BLaER1 (cell line): Measurements from ENCODE around the gene RIOK2.

Experiments
- H3K27ac ChIP-seq: shearing (Covaris generic); formaldehyde crosslinking; 2 replicates; pipeline ENCODE4 v1.8.1; 2022
- H3K27me3 ChIP-seq: shearing (Covaris generic); formaldehyde crosslinking; 2 replicates; pipeline ENCODE4 v1.8.1; 2022
- H3K36me3 ChIP-seq: shearing (Covaris generic); formaldehyde crosslinking; 2 replicates; pipeline ENCODE4 v1.8.1; 2022
- H3K4me1 ChIP-seq: shearing (Covaris generic); formaldehyde crosslinking; 2 replicates; pipeline ENCODE4 v1.8.1; 2022
- H3K4me2 ChIP-seq: shearing (Covaris generic); formaldehyde crosslinking; 2 replicates; pipeline ENCODE4 v1.8.1; 2022
- H3K4me3 ChIP-seq: shearing (Covaris generic); formaldehyde crosslinking; 2 replicates; pipeline ENCODE4 v1.8.1; 2022
- H3K9ac ChIP-seq: shearing (Covaris generic); formaldehyde crosslinking; 2 replicates; pipeline ENCODE4 v1.8.1; 2022
- H3K9me3 ChIP-seq: shearing (Covaris generic); formaldehyde crosslinking; 2 replicates; pipeline ENCODE4 v1.8.1; 2022
- H4K20me1 ChIP-seq: shearing (Covaris generic); formaldehyde crosslinking; 2 replicates; pipeline ENCODE4 v1.8.1; 2022
- Cebpa-rat ChIP-seq: shearing (Covaris generic); IDR thresholded peaks from 2 replicates; pipeline ENCODE4 v1.8.1; 2022

Gene RIOK2

DNA sequence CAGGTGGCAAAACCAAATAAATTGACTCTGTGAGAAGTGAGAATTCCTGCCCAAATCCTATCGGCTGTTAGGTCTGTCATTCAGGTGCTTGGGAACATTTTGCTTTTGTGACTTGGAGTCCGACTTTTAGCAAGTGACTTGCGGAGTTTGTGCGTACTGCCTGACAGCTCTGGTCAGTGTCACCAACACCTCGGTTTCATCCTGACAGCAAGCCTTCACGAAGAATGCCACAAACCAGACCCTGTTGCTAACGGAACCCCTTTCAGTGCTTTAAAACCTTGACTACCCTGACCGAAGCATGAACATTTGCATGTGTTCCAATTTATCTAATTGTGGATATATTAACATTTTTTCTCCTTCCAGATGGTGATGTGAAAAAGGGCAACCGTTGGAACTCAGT is 67.1 kb downstream of the RIOK2 start:
- Histone ChIP-seq H3K4me2 (no peak overlapping the region), H3K9me3 (no peaks in the 10 kb centered on the region), H3K27me3 (no peaks in the 10 kb centered on the region), H3K4me3 (no peak overlapping the region), H3K36me3 (no peaks in the 10 kb centered on the region), H3K27ac (no peak overlapping the region), H3K9ac (no peak overlapping the region), H3K4me1 (peaks cover 39% of the 10 kb centered on the region), H4K20me1 (no peaks in the 10 kb centered on the region)
- no peak for TF ChIP-seq Cebpa-rat

DNA sequence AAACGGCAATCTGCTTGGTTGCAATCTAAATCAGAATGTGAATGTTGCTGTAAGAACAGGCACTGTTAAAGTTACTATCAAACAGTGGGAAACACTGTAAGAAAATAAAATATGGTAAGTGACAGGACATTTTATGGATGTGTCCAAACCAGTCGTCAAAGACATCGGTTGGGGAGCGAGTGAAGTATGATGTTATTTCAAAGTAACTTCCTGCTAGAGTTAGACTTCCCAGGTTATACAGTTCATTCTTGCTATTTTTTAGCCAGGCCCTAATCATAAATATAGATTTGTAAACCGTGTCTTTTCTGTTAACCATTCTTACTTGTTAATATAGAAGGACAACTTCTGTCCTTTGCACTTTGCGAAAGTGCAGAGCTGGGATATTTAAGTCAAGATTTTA is 70.8 kb downstream of the RIOK2 start:
- Histone ChIP-seq H3K27ac (no peak overlapping the region), H4K20me1 (no peaks in the 10 kb centered on the region), H3K9ac (no peak overlapping the region), H3K4me1 (peaks cover 17% of the 10 kb centered on the region), H3K27me3 (no peaks in the 10 kb centered on the region), H3K4me3 (no peak overlapping the region), H3K36me3 (no peaks in the 10 kb centered on the region), H3K9me3 (no peaks in the 10 kb centered on the region), H3K4me2 (peak overlapping the region; percentile 38)
- TF ChIP-seq Cebpa-rat = no peak

DNA sequence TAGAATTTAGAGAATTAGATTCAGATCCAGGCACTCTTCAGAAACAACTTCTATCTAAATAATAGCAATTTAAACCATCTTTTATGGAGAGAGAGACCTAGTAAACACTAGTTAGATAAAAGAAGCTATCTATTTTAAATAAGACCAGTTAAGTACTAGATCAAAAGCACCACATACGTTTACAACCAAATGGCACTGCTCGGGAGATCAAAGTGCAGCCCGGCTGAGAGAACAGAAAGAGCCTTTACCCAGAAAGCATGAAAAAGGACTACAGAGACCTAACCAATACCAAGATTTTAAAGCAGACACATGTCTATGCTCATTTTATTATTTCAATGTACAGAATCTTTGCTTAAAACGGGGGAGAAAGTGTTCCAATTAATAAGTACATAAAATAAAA is 71.4 kb downstream of the RIOK2 start:
- Histone ChIP-seq H3K27ac (no peak overlapping the region), H3K4me3 (no peak overlapping the region), H3K36me3 (no peaks in the 10 kb centered on the region), H3K9ac (no peak overlapping the region), H4K20me1 (no peaks in the 10 kb centered on the region), H3K4me2 (peak overlapping the region; percentile 38), H3K27me3 (no peaks in the 10 kb centered on the region), H3K4me1 (peaks cover 17% of the 10 kb centered on the region), H3K9me3 (no peaks in the 10 kb centered on the region)
- no peak for TF ChIP-seq Cebpa-rat

DNA sequence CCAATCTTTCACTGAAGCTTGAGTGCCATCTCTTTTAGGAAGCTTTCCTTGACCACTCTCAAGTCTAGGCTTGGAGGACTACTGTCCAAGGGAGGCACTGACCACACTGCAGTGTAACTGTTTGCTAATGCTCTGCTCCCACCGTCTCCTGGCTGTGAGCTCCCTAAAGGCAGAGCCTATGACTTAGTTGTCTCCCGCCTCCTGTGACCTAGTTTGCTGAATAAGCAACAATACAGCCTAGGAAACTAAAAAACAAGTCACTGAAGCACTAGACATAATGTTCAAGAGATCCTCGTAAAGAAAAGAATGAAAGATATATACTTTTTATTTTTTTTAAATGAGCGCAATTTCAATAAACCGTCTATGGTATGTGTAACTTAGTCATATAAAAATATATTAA is 72.0 kb downstream of the RIOK2 start:
- no peaks in the 10 kb centered on the region for H3K36me3 ChIP-seq
- H3K9ac ChIP-seq = no peak overlapping the region
- TF ChIP-seq Cebpa-rat = no peak
- H3K27ac ChIP-seq = no peak overlapping the region
- H4K20me1 ChIP-seq = no peaks in the 10 kb centered on the region
- H3K4me2 ChIP-seq = no peak overlapping the region
- peaks cover 17% of the 10 kb centered on the region for H3K4me1 ChIP-seq
- H3K27me3 ChIP-seq = no peaks in the 10 kb centered on the region
- no peak overlapping the region for H3K4me3 ChIP-seq
- H3K9me3 ChIP-seq = no peaks in the 10 kb centered on the region
